Right atrium auricular region (tissue), 2 donors: ENCODE results near the gene TMEM74B. TPM values are rescaled to one million over a fixed set of nuclear protein-coding genes. Genes with fewer than 3 reads are reported as not detected.

Source experiments
- DNase-seq: peaks from one replicate; pipeline ENCODE4 v3.0.0-alpha.2; 2019; ENCODE audit warnings: low spot score
- H3K27ac ChIP-seq, 2 donors: fragments of 200-600 bp; sonication (generic); 1 replicate in 1 of 2; 2 replicates in 1 of 2; pipeline ENCODE4 v1.5.1; 2016 to 2019
- H3K27me3 ChIP-seq, 2 donors: fragments of 200-600 bp; sonication (generic); one replicate each; pipeline versions ENCODE4 v1.5.1 to v1.6.0; 2017 to 2019
- H3K36me3 ChIP-seq: fragments of 200-600 bp; sonication (generic); one replicate; pipeline ENCODE4 v1.5.1; 2016
- H3K4me1 ChIP-seq, 2 donors: fragments of 200-600 bp; sonication (generic); one replicate each; pipeline versions ENCODE4 v1.5.1 to v1.6.0; 2017 to 2019
- H3K4me3 ChIP-seq, 2 donors: fragments of 200-600 bp; sonication (generic); 1 replicate in 1 of 2; 2 replicates in 1 of 2; pipeline ENCODE4 v1.5.1; 2017 to 2019; ENCODE audit warnings: mild to moderate bottlenecking in 1 of 2, moderate library complexity in 1 of 2
- H3K9me3 ChIP-seq, 2 donors: fragments of 200-600 bp; sonication (generic); one replicate each; pipeline ENCODE4 v1.5.1; 2019
- CTCF ChIP-seq, 2 donors: fragments of 200-600 bp; sonication (generic); IDR thresholded peaks; one replicate each; pipeline ENCODE4 v1.5.1; 2019; ENCODE audit warnings: antibody characterized with exemption in 2 of 2
- total RNA-seq, 2 donors: library from RNA; depleted of rRNA; stranded (reverse); fragments of >200 nt; gene quantifications; one replicate each; pipeline ENCODE4 v1.1.0, GENCODE V29; 2016

Gene TMEM74B
- total RNA-seq, 2 donors from 2014 or later, result 0.83 to 4.6 TPM

- no peaks in the 10 kb centered on the region for H3K27me3 ChIP-seq
- no peaks in the 10 kb centered on the region for H3K4me1 ChIP-seq
- no peaks in the 10 kb centered on the region for H3K36me3 ChIP-seq
- H3K27ac ChIP-seq, result no peak overlapping the region
- H3K4me3 ChIP-seq, result no peak overlapping the region
- no peak for TF ChIP-seq CTCF (IDR thresholded peaks at IDR 0.05)
- DNase-seq, result no peak
- H3K9me3 ChIP-seq, result no peaks in the 10 kb centered on the region
Measured at GRCh38 chr20:1205802-1206201, 21.0 kb upstream of the TMEM74B start.

- no peak for DNase-seq
- H3K27ac ChIP-seq, result no peak overlapping the region
Measured at GRCh38 chr20:1204576-1204975, 19.8 kb upstream of the TMEM74B start.

GRCh38 chr20:1204113-1204512 lies 19.3 kb upstream of the TMEM74B start:
- Histone ChIP-seq H3K9me3 (no peaks in the 10 kb centered on the region), H3K27me3 (no peaks in the 10 kb centered on the region), H3K27ac (no peak overlapping the region), H3K36me3 (no peaks in the 10 kb centered on the region), H3K4me3 (no peak overlapping the region), H3K4me1 (no peaks in the 10 kb centered on the region)
- no peak for TF ChIP-seq CTCF (IDR thresholded peaks at IDR 0.05)
- no peak for DNase-seq

More at GRCh38 chr20:1204576-1204975, 19.8 kb upstream of the TMEM74B start:
- no peaks in the 10 kb centered on the region for H3K4me1 ChIP-seq
- no peak overlapping the region for H3K4me3 ChIP-seq
- H3K27me3 ChIP-seq, result no peaks in the 10 kb centered on the region
- no peak for TF ChIP-seq CTCF (IDR thresholded peaks at IDR 0.05)
- no peaks in the 10 kb centered on the region for H3K9me3 ChIP-seq
- no peaks in the 10 kb centered on the region for H3K36me3 ChIP-seq

GRCh38 chr20:1203630-1204029 lies 18.8 kb upstream of the TMEM74B start:
- no peak overlapping the region for H3K27ac ChIP-seq
- H3K9me3 ChIP-seq, result no peaks in the 10 kb centered on the region
- no peaks in the 10 kb centered on the region for H3K4me1 ChIP-seq
- no peak for DNase-seq
- H3K27me3 ChIP-seq, result no peaks in the 10 kb centered on the region
- H3K4me3 ChIP-seq, result no peak overlapping the region
- no peaks in the 10 kb centered on the region for H3K36me3 ChIP-seq
- no peak for TF ChIP-seq CTCF (IDR thresholded peaks at IDR 0.05)

GRCh38 chr20:1202762-1203504 lies 18.2 kb upstream of the TMEM74B start, which contains the start of gene C20orf202:
Gene C20orf202 (plus strand): TSS chr20:1203454. CDS start chr20:1203586, 132 bp downstream.
- no peak for TF ChIP-seq CTCF (IDR thresholded peaks at IDR 0.05)
- Histone ChIP-seq H3K9me3 (no peaks in the 10 kb centered on the region), H3K36me3 (no peaks in the 10 kb centered on the region), H3K27ac (no peak within 1 kb of the TSS), H3K4me3 (no peak within 1 kb of the TSS), H3K4me1 (no peaks in the 10 kb centered on the region), H3K27me3 (no peaks in the 10 kb centered on the region)
- no peak for DNase-seq

GRCh38 chr20:1199964-1200363 lies 15.2 kb upstream of the TMEM74B start:
- no peak for TF ChIP-seq CTCF (IDR thresholded peaks at IDR 0.05)

More at GRCh38 chr20:1199964-1200363, 15.2 kb upstream of the TMEM74B start:
- DNase-seq, result no peak
- H3K4me1 ChIP-seq, result no peaks in the 10 kb centered on the region
- no peak overlapping the region for H3K27ac ChIP-seq
- no peaks in the 10 kb centered on the region for H3K9me3 ChIP-seq
- no peak overlapping the region for H3K4me3 ChIP-seq
- H3K27me3 ChIP-seq, result no peaks in the 10 kb centered on the region
- H3K36me3 ChIP-seq, result no peaks in the 10 kb centered on the region
